ENCODE results near the gene GPR84.

The GPR84 gene

DNA sequence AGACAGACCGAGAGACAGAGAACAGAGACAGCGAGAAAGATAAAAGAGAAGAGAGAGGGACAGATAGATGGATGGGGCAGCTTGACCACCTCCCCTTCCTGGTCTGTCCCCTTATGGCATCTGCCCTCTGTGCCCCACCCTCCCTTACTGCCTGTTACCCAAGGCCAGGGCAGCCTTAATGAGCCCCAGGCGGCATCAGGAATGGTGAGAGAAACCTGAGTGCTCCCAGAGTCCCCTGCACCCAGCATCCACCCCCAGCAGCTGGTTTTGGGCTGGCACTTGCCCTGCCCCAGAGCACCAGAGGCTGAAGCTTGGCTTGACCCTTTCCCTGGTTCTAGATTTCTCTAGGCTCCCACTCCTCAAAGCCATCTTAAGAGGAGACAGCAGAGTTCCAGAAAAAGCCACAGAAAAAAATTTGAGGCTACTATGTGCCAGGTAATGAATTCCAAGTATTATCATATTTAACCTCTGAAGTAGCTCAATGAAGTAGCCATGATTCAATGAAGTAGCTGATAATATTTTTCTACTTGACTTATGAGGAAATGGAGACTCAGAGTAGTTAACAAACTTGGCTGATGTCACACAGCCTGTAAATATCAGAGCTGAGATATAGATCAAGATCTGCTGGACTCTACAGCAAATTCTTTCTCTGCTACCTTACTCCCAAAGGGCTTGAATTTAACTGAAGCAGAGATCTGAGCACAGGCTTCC lies 22.3 kb upstream of the GPR84 start:
- H3K36me3 Mint-ChIP-seq, result no peaks in the 10 kb centered on the region
- no peak for ATAC-seq (replicated peaks)
- H3K27ac Mint-ChIP-seq, result no peak overlapping the region

DNA sequence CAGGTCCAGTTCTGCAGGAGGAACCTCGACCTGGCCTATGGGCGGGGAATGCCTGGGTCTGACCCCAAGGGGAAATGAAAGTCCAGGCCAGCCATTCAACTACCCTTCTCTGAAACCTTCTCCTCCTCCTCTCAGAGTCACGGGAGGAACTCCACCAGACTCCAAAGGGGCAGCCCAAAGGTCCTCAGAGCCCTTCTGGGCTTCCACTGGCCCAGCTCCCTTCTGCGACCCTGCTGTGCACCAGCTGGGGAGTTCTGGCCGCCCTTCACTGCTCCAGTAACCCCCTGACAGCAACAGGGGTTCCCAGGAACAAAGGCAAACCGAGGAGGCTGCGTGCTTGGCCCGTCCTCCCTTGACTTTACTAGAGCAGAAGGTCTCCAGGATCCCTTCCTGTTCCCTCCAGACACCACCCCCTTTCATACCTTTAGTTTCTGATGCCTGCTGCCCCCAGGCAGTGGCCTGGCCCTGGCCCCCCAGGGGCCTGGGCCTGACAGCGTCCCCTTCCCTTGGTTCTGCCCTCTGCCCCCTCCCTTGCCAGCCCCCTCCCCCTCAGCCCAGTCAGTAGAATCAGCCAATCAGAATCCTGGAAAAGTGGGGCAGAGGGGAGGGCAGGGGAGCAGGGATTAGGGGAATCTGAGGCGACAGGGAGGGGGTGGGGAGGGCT lies 21.1 kb upstream of the GPR84 start:
- Mint-ChIP-seq H3K4me3 (peak overlapping the region; percentile 5 to 42), H3K27ac (peak overlapping the region; percentile 68), H3K9me3 (no peaks in the 10 kb centered on the region), H3K36me3 (no peaks in the 10 kb centered on the region), H3K4me1 (peaks cover 63 to 67% of the 10 kb centered on the region in 2 donors), H3K27me3 (no peaks in the 10 kb centered on the region)
- DNase-seq (peak; percentile 60), ATAC-seq (replicated peaks) (peak; percentile 69 to 75)

More for the DNA sequence above, 22.3 kb upstream of the GPR84 start:
- no peak overlapping the region for H3K4me3 Mint-ChIP-seq
- no peak for DNase-seq
- no peaks in the 10 kb centered on the region for H3K27me3 Mint-ChIP-seq
- H3K4me1 Mint-ChIP-seq, result peaks cover 60 to 79% of the 10 kb centered on the region in 2 donors
- no peaks in the 10 kb centered on the region for H3K9me3 Mint-ChIP-seq

DNA sequence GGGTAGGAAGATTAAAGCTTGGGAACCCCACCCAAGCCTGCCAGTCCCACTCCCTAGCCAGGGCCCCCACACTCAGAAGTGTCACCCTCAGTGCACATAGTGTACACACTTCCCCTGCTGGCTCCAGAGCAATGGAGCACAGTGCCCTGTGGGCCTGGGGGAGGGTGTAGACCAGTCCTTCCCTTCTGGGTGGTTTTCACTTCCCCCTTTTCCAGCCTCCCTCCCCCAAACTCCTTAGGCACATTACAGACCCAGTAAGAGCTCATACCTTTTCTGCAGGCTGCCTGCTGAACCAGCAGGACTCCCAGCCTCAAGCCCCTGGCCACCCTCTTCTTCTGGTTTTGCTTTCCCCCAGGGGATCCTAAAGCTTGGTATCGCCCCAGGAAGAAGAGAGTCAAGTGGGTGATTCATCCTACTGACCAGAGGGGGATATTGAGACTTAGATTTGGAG lies 20.3 kb upstream of the GPR84 start, which contains the start of gene ZNF385A:
Gene ZNF385A (minus strand): TSS at position 143 of the 451 bp plus-strand sequence. CDS start 219 bp downstream, outside the sequence.
- Mint-ChIP-seq H3K36me3 (no peaks in the 10 kb centered on the region), H3K27me3 (no peaks in the 10 kb centered on the region), H3K4me3 (peak within 1 kb of the TSS; percentile 26 to 42), H3K4me1 (peaks cover 59 to 64% of the 10 kb centered on the region in 2 donors), H3K9me3 (no peaks in the 10 kb centered on the region), H3K27ac (peak within 1 kb of the TSS; percentile 68)
- DNase-seq, result peak; percentile 54
- ATAC-seq (replicated peaks), result peak; percentile 82

DNA sequence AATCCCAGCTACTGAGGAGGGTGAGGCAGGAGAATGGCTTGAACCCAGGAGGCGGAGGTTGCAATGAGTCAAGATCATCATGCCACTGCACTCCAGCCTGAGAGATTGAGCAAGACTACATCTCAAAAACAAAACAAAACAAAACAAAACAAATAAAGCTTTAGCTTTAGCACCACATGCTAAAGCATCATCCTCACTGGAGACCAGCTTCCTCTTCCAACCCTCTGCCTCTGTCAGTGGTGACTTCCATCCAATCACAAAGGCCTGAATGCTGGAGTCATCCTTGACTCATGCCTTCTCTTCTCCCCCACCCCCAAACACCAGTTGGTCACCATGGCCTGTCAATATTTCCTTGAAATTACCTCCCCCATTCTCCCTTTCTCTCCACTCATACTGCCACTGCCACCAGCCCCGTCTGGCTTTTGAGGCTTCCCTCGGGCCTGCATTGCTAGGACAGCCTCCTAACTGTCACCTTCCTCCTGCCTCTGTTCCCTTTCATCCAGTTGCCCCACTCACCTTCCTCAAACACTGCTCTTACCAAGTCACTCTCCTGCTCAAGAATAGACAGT lies 18.8 kb upstream of the GPR84 start:
- Mint-ChIP-seq H3K27ac (no peak overlapping the region), H3K4me3 (no peak overlapping the region), H3K36me3 (no peaks in the 10 kb centered on the region), H3K27me3 (no peaks in the 10 kb centered on the region), H3K4me1 (peaks cover 59% of the 10 kb centered on the region in 2 donors), H3K9me3 (no peaks in the 10 kb centered on the region)
- ATAC-seq (replicated peaks) (no peak), DNase-seq (no peak)

DNA sequence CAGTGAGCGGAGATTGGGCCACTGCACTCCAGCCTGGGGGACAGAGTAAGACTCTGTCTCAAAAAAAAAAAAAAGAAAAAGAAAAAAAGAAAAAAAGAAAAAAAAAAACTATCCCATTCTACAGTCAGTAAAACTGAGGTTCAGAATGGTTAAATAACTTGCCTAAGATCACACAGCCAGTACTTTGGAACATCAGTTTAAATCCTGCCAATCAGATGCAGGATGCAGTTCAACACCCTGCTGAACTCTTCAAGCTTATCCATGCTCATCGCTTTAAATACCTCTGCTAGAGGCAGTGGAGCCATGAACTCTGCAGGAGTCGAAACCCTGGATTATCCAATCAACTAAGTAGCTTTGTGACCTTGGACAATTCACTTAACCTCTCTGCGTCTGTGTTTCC lies 16.9 kb upstream of the GPR84 start:
- H3K4me1 Mint-ChIP-seq, result peaks cover 47 to 49% of the 10 kb centered on the region in 2 donors
- no peak overlapping the region for H3K27ac Mint-ChIP-seq
- H3K36me3 Mint-ChIP-seq, result no peaks in the 10 kb centered on the region
- no peaks in the 10 kb centered on the region for H3K27me3 Mint-ChIP-seq
- ATAC-seq (replicated peaks) (no peak), DNase-seq (no peak)
- no peak overlapping the region for H3K4me3 Mint-ChIP-seq
- H3K9me3 Mint-ChIP-seq, result no peaks in the 10 kb centered on the region

DNA sequence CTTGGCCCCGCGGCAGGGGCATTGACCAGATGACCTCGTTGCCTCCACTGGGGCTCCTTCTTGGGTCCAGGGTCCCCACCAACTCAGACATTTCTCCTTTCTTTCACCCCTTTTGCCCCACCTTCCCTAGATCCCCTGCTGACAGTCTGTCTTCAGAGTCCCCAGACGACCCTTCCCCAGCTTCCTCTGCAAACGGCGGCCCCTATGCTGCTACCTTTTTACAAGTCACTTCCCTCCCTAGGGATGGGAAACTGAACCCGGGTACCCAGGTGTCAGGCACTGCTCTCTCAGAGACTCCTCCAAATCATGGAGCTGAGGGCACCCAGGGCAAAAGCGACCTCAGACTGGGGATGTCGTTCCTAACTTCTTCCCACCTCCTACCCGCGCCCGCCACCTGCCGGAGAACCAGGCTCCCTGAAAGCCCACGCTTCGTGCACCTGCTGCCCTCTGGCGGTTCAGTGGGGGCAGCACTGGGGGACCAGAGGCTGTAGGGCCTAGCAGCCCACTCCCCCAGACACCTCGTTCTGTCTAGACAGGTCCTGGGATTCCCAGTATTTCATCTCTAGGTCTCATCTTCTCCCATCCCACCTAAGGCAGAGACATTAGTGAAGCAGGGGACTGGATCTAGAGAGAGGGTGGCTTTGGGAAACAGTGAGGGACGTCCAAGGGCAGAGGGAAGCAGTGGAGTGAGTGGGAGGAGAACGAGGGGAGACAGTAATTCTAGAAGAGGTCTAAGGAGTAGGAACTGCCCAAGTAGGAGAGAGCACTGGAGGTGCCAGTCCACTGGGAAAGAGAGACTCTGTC lies 15.3 kb upstream of the GPR84 start:
- H3K27ac Mint-ChIP-seq, result peak overlapping the region; percentile 7
- peak; percentile 79 for DNase-seq
- no peaks in the 10 kb centered on the region for H3K36me3 Mint-ChIP-seq
- H3K4me1 Mint-ChIP-seq, result peaks cover 36% of the 10 kb centered on the region in 2 donors
- no peaks in the 10 kb centered on the region for H3K9me3 Mint-ChIP-seq
- no peaks in the 10 kb centered on the region for H3K27me3 Mint-ChIP-seq
- peak overlapping the region; percentile 60 to 61 for H3K4me3 Mint-ChIP-seq
- peak; percentile 82 to 84 for ATAC-seq (replicated peaks)

DNA sequence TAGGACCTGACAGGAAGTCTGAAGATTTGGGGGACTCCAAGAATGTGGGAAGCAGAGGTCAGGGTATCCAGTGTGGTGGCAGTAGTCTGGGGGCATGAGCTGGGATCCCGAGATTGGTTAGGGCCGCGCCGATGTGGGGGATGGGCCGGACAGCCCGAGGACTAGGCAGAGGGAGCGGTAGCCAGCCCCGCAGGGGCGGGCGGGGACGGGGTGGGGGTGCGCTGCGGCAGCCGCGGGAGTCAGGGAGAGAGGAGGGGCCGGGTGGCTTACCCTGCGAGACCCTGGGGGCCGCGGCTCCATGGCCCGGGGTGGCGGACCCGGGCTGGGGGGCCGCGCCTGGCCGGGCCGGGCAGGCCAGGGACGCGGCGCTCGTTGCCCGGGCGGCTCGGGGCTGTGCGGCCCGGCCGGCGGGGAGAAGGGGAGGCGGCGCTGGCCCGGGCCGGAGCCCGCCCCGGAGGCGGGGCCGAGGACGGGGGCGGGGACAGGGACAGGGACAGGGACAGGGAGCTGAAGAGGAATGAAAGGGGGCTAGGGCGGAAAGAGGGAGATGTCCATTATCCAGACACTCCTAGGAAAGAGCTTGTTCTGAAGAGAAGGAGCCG lies 14.6 kb upstream of the GPR84 start:
- peak in 1 of 2 donors; percentile 47 for ATAC-seq (replicated peaks)
- peak overlapping the region; percentile 40 to 49 for H3K4me3 Mint-ChIP-seq
- H3K27ac Mint-ChIP-seq, result peak overlapping the region; percentile 16
- H3K4me1 Mint-ChIP-seq, result peaks cover 29% of the 10 kb centered on the region in 2 donors
- no peak for DNase-seq
- H3K27me3 Mint-ChIP-seq, result no peaks in the 10 kb centered on the region
- no peaks in the 10 kb centered on the region for H3K9me3 Mint-ChIP-seq
- no peaks in the 10 kb centered on the region for H3K36me3 Mint-ChIP-seq

DNA sequence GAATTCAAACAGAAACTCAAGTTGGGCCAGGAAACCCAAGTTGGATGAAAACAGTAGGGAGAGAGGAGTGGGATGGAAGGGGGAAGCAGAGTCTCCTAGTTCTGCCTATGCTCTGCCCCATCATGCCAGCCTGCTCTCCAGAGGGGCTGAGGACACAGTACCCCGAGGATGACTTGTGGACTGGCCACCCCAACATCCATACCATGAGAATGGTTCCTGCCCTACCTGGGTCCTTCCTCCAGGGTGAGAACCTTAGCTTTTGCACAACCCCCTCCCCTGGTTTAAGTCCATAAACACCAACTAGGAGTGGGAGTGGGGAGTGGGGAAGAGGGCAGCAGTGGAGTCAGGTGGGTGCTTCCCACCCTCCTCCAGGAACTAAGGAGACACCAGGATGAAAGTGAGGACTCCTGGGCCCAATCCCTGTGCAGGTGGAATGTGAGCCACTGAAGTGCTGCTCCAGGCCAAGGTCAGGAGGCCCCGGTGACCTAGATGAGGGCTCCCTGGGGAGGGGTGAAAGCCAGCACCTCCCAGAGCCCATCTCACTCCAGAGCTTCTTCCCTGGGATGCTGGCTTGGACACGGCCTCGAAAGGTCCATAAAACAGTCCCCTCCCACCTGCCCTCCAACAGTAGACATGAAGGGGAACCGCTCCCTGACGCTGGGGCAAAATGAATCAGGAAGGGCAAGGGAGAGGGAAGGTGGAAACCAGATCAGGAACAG lies 13.7 kb upstream of the GPR84 start:
- DNase-seq (no peak), ATAC-seq (replicated peaks) (no peak)
- H3K27ac Mint-ChIP-seq, result peak overlapping the region; percentile 47
- peaks cover 24 to 25% of the 10 kb centered on the region in 2 donors for H3K4me1 Mint-ChIP-seq
- H3K9me3 Mint-ChIP-seq, result no peaks in the 10 kb centered on the region
- H3K27me3 Mint-ChIP-seq, result no peaks in the 10 kb centered on the region
- H3K4me3 Mint-ChIP-seq, result peak overlapping the region in 1 of 2 donors; percentile 40
- H3K36me3 Mint-ChIP-seq, result no peaks in the 10 kb centered on the region

DNA sequence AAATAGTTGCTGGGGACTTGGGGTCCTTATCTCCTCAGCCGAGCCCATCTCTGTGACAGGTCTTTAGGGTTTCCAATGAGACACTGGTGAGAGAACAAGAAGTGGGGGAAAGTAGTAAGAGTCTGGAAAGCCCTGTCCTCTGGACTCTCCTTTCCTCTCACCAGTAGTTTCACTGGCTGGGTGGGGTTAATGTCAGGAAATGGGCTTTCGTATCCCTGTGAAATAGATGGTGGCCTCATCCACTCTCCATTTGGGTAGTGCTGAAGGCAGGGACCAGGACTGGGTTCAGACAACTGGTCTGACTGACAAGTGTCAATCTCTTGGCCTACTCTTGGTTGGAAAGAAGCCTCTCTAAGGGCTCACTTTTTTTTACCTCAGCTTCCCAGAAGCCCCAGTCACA lies 12.7 kb upstream of the GPR84 start:
- no peak overlapping the region for H3K27ac Mint-ChIP-seq
- no peaks in the 10 kb centered on the region for H3K27me3 Mint-ChIP-seq
- no peaks in the 10 kb centered on the region for H3K9me3 Mint-ChIP-seq
- DNase-seq (no peak), ATAC-seq (replicated peaks) (no peak)
- H3K36me3 Mint-ChIP-seq, result no peaks in the 10 kb centered on the region
- no peak overlapping the region for H3K4me3 Mint-ChIP-seq
- peaks cover 26% of the 10 kb centered on the region in 2 donors for H3K4me1 Mint-ChIP-seq

DNA sequence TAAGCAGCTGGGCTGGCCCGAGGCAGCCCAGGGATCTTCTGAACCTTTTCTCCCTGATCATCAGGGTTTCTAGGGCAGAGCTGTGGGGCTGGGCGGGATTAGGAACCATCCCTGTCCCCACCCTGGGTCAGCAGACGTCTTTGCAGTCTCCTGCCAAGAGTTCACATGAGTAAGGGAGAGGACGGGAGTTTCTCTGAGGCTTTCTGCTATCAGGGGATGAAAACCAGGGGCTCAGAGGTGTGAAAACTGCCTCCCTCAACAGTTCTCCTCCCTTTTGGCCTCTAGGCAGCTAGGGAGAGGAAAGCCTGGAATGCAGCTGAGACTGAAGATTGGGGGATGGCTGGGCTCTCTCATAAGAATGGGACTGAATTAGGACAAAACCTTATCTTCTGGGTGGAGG lies 12.3 kb upstream of the GPR84 start:
- H3K36me3 Mint-ChIP-seq, result no peaks in the 10 kb centered on the region
- H3K4me1 Mint-ChIP-seq, result peaks cover 27 to 30% of the 10 kb centered on the region in 2 donors
- no peaks in the 10 kb centered on the region for H3K27me3 Mint-ChIP-seq
- ATAC-seq (replicated peaks) (no peak), DNase-seq (no peak)
- no peak overlapping the region for H3K27ac Mint-ChIP-seq
- no peaks in the 10 kb centered on the region for H3K9me3 Mint-ChIP-seq
- H3K4me3 Mint-ChIP-seq, result no peak overlapping the region

DNA sequence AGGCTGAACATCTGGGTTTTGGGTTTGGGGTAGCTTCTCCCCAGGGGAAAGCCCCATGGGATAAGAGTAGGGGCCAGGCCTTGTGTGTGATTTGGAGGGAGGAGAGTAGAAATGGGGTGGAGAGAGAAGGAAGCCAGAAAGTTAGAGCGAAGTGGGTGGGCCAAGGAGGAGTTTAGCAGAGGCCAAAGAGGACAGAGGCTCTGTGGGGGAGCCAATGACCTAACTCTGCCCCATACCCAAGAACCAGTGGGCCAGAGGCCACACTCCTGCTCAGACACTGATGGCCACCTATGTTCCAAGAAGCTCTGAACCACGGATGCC lies 10.9 kb upstream of the GPR84 start:
- Mint-ChIP-seq H3K27me3 (no peaks in the 10 kb centered on the region), H3K9me3 (no peaks in the 10 kb centered on the region), H3K4me1 (peaks cover 20 to 30% of the 10 kb centered on the region in 2 donors), H3K4me3 (no peak overlapping the region), H3K27ac (no peak overlapping the region), H3K36me3 (peaks cover 0 to 4% of the 10 kb centered on the region in 2 donors)
- no peak for DNase-seq
- ATAC-seq (replicated peaks), result no peak

DNA sequence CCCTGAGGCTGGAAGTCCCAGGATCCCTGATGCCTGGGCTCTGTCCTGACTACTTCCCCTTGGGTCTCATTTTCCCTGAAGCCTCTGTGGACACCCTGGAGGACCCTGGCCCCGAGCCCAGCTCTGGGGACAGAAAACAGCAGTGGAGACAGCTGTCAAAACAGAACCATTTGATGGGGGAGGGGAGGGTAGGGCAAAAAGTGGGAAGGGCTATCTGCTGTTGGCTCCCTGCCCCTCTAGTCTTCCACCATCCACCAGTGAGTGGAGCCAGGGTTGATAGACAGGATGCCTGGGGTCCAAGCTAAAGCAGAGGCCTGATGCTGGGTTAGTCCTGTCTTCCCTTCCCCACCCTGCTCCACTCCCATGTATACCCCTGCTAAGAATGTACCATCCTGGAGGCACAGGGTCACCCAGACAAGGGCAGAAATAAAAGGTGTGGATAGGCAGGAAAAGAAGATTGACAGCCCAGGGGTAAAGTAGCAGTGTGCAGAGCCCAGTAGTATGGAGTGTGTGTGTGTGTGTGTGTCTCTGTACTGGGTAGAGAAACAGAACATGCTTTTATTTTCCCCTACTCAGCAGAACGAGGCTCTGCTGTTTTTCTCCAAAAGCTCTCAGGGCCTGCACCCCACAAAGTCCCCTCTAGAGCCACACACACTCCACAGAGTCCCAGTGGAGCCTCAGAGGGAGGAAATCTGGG lies 10.4 kb upstream of the GPR84 start:
- Mint-ChIP-seq H3K4me3 (no peak overlapping the region), H3K4me1 (peaks cover 18 to 26% of the 10 kb centered on the region in 2 donors), H3K9me3 (no peaks in the 10 kb centered on the region), H3K36me3 (peaks cover 0 to 4% of the 10 kb centered on the region in 2 donors), H3K27me3 (no peaks in the 10 kb centered on the region), H3K27ac (no peak overlapping the region)
- DNase-seq (no peak), ATAC-seq (replicated peaks) (no peak)

All from stimulated activated naive B cell treated with anti-CD40 and anti-IgM and Interleukin-4, amounts not matched to agents 10 μg/mL and 1 μg/mL and 100 μg/mL, for 72 hours (primary cell).